Measurements from ENCODE around the gene TTLL11. TPM values are rescaled to one million over a fixed set of nuclear protein-coding genes. Genes with fewer than 3 reads are reported as not detected.
"Not testable (repeated sequence)": the region's sequence is repeated elsewhere in the genome, so short reads cannot be mapped to it uniquely, and the experiment has no call there.

The TTLL11 gene
- total and polyA plus RNA-seq, 2 experiments from 2014 or later, result 5.5 to 7.6 TPM

DNA sequence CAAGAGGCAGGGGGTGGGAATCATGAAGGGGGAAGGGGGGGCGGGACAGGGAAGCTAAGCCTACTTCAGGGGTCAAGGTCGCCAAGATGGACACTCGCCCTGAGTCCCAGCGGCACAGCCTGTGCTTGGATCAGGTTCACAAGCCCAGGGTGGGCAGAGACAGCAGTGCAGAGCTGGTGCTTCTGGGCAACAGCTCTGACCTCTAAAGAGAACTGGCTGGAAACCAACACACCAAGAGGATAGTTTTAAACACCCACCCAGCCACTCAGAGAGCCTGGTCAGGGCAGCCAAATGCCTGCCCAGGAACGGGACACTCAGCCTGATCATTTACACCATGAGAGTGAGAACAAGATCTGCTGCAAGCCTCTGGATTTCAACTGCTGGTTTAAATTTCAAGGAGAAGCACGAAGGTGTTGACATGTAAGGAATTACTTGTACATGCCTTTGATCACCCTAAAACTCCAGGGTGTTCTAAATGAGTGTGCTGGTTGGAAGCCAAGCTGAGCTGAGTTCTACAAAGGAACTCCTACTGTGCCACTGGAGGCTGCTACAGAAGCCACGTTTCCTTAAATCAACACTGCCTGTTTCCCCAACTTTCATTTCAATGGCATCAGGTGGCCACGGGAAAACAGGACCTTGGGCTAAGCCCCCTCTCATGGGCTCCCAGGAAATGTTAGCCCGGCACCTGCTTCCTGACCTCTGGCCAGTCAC lies 91.5 kb downstream of the TTLL11 start:
- Histone ChIP-seq H3K9me3 (ENCODE audit: low read depth) (no peaks in the 10 kb centered on the region), H3K9me2 (replicated peaks; ENCODE audit: insufficient read depth) (no peaks in the 10 kb centered on the region), H3K4me1 (ENCODE audit: insufficient read depth) (no peaks in the 10 kb centered on the region), H3K79me2 (no peaks in the 10 kb centered on the region), H3K4me3 (no peak overlapping the region), H3K36me3 (replicated peaks; ENCODE audit: insufficient read depth, low read depth) (no peaks in the 10 kb centered on the region), H4K20me1 (ENCODE audit: insufficient read depth, poor library complexity, severe bottlenecking) (no peaks in the 10 kb centered on the region), H3K27me3 (no peaks in the 10 kb centered on the region), H3K4me2 (no peak overlapping the region), H3K27ac (no peak overlapping the region), H2AFZ (no peak overlapping the region)
- no peak for TF ChIP-seq EZH2 (IDR thresholded peaks at IDR 0.05; ENCODE audit: borderline replicate concordance)
- TF ChIP-seq EZH2phosphoT487 (IDR thresholded peaks at IDR 0.05; ENCODE audit: low read depth, severe bottlenecking, unreplicated experiment), result no peak
- TF ChIP-seq, protein P1, sequence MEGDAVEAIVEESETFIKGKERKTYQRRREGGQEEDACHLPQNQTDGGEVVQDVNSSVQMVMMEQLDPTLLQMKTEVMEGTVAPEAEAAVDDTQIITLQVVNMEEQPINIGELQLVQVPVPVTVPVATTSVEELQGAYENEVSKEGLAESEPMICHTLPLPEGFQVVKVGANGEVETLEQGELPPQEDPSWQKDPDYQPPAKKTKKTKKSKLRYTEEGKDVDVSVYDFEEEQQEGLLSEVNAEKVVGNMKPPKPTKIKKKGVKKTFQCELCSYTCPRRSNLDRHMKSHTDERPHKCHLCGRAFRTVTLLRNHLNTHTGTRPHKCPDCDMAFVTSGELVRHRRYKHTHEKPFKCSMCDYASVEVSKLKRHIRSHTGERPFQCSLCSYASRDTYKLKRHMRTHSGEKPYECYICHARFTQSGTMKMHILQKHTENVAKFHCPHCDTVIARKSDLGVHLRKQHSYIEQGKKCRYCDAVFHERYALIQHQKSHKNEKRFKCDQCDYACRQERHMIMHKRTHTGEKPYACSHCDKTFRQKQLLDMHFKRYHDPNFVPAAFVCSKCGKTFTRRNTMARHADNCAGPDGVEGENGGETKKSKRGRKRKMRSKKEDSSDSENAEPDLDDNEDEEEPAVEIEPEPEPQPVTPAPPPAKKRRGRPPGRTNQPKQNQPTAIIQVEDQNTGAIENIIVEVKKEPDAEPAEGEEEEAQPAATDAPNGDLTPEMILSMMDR (IDR thresholded peaks at IDR 0.05; ENCODE audit: poor library complexity), result no peak
- WGBS (ENCODE audit: low lambda C conversion rate, missing lambda C conversion rate), result 50% methylated on average over 6 of the region's 9 CpGs
- no peak for DNase-seq (ENCODE audit: low spot score)

DNA sequence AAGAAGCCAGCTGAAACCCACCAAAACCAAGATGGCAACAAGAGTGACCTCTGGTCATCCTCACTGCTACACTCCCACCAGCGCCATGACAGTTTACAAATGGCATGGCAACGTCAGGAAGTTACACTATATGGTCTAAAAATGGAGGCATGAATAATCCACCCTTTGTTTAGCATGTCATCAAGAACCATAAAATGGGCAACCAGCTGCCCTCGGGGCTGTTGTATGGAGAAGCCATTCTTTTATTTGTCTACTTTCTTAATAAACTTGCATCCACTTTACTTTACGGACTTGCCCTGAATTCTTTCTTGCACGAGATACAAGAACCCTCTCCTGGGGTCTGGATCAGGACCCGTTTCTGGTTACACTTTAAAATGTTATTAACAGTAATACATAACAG lies 92.6 kb downstream of the TTLL11 start:
- H3K36me3 ChIP-seq (replicated peaks; ENCODE audit: insufficient read depth, low read depth); H3K27me3 ChIP-seq; H4K20me1 ChIP-seq (ENCODE audit: insufficient read depth, poor library complexity, severe bottlenecking); H3K79me2 ChIP-seq; DNase-seq (ENCODE audit: low spot score); H3K4me3 ChIP-seq; H3K4me2 ChIP-seq; H2AFZ ChIP-seq; H3K4me1 ChIP-seq (ENCODE audit: insufficient read depth); H3K27ac ChIP-seq; H3K9me3 ChIP-seq (ENCODE audit: low read depth); H3K9me2 ChIP-seq (replicated peaks; ENCODE audit: insufficient read depth): not testable (repeated sequence)
- 79% methylated on average over 6 of the region's 6 CpGs for WGBS (ENCODE audit: low lambda C conversion rate, missing lambda C conversion rate)

DNA sequence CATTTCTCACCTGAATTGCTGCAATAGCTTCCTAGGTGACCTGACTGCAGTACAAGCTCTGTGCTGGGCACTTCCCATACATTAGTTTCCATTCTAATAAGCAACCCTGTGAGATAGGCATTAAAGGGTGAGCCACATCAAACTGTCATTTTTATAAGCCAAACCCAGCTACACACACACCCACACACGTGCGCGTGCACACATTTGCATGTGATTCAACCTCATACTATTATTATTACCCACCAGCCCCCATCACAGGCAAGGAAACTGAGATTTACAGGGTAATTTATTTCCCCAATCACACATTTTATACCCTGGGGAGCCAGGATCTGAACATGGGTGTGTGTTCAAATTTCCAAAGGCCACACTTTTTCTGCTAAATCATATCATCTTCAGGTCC lies 93.6 kb downstream of the TTLL11 start:
- Histone ChIP-seq H3K27me3 (no peaks in the 10 kb centered on the region), H3K4me1 (ENCODE audit: insufficient read depth) (no peaks in the 10 kb centered on the region), H3K9me2 (replicated peaks; ENCODE audit: insufficient read depth) (no peaks in the 10 kb centered on the region), H3K79me2 (no peaks in the 10 kb centered on the region), H3K4me3 (no peak overlapping the region), H3K9me3 (ENCODE audit: low read depth) (no peaks in the 10 kb centered on the region), H3K27ac (no peak overlapping the region), H3K4me2 (no peak overlapping the region), H3K36me3 (replicated peaks; ENCODE audit: insufficient read depth, low read depth) (no peaks in the 10 kb centered on the region), H4K20me1 (ENCODE audit: insufficient read depth, poor library complexity, severe bottlenecking) (no peaks in the 10 kb centered on the region), H2AFZ (no peak overlapping the region)
- 97% methylated on average over 3 of the region's 3 CpGs for WGBS (ENCODE audit: low lambda C conversion rate, missing lambda C conversion rate)
- DNase-seq (ENCODE audit: low spot score), result no peak
- TF ChIP-seq, protein P1 (IDR thresholded peaks at IDR 0.05; ENCODE audit: poor library complexity), result no peak
- TF ChIP-seq EZH2phosphoT487 (IDR thresholded peaks at IDR 0.05; ENCODE audit: low read depth, severe bottlenecking, unreplicated experiment) (no peak), EZH2 (IDR thresholded peaks at IDR 0.05; ENCODE audit: borderline replicate concordance) (no peak)

DNA sequence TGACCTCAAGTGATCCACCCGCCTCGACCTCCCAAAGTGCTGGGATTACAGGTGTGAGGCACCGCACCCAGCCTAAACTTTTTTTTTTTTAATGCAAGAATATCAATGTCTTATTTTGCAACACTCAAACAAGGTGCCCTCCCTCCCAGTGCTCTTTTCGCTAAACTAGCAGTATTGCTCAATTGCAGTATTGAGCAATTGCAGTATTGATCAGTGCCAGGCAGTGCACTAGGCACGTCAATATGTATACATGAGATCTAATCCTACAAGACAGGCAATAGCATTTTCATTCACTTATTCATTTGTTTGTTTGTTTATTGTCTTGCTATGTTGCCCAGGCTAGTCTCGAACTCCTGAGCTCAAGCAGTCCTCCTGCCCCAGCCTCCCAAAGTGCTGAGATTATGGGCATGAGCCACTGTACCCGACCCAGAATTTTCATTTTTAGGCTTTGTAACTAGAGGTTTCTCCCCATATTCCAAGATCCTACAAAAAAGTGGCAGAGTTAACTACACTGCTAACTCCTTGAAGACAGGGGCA lies 94.5 kb downstream of the TTLL11 start:
- Histone ChIP-seq H3K27me3 (no peaks in the 10 kb centered on the region), H4K20me1 (ENCODE audit: insufficient read depth, poor library complexity, severe bottlenecking) (no peaks in the 10 kb centered on the region), H3K4me3 (no peak overlapping the region), H3K9me3 (ENCODE audit: low read depth) (no peaks in the 10 kb centered on the region), H2AFZ (no peak overlapping the region), H3K36me3 (replicated peaks; ENCODE audit: insufficient read depth, low read depth) (no peaks in the 10 kb centered on the region), H3K79me2 (no peaks in the 10 kb centered on the region), H3K9me2 (replicated peaks; ENCODE audit: insufficient read depth) (no peaks in the 10 kb centered on the region), H3K27ac (no peak overlapping the region), H3K4me1 (ENCODE audit: insufficient read depth) (no peaks in the 10 kb centered on the region), H3K4me2 (no peak overlapping the region)
- WGBS (ENCODE audit: low lambda C conversion rate, missing lambda C conversion rate), result 91% methylated on average over 7 of the region's 7 CpGs
- DNase-seq (ENCODE audit: low spot score), result no peak
- TF ChIP-seq EZH2phosphoT487 (IDR thresholded peaks at IDR 0.05; ENCODE audit: low read depth, severe bottlenecking, unreplicated experiment) (no peak), EZH2 (IDR thresholded peaks at IDR 0.05; ENCODE audit: borderline replicate concordance) (no peak)
- TF ChIP-seq, protein P1 (IDR thresholded peaks at IDR 0.05; ENCODE audit: poor library complexity), result no peak

Measured in hepatocyte (in vitro differentiated cells).